K562 (cell line): ENCODE measurements around the gene NFKB2. TPM values are rescaled to one million over a fixed set of nuclear protein-coding genes. Genes with fewer than 3 reads are reported as not detected.

Experiments
- AFF1 ChIP-seq, 2 experiments: fragments of 450-650 bp; IDR thresholded peaks; 2 replicates each; pipeline ENCODE4 v1.6.1; 2018; ENCODE audit warnings: mild to moderate bottlenecking in 2 of 2, low read depth in 1 of 2; ENCODE audit not compliant: partially characterized antibody in 2 of 2
- FOXP1 ChIP-seq: sonication (generic); formaldehyde crosslinking; IDR thresholded peaks from 2 replicates; pipeline ENCODE4 v1.8.0; 2022; ENCODE audit warnings: mild to moderate bottlenecking, missing genetic modification reagents
- L3MBTL2 ChIP-seq: fragments of 450-650 bp; IDR thresholded peaks from 2 replicates; pipeline ENCODE4 v1.6.1; 2016; ENCODE audit warnings: mild to moderate bottlenecking, moderate library complexity
- MAZ ChIP-seq, 2 experiments: fragments of 450-650 bp in 1 of 2; sonication (generic) in 1 of 2; formaldehyde crosslinking; IDR thresholded peaks in 1 of 2; conservative IDR thresholded peaks in 1 of 2; 2 replicates each; pipeline versions ENCODE4 v1.4.0 to v1.5.0; 2020; ENCODE audit warnings: mild to moderate bottlenecking in 1 of 2, missing genetic modification reagents in 1 of 2
- NR2C2 ChIP-seq, 2 experiments: fragments of 200-800 bp in 1 of 2; sonication (Bioruptor generic) in 1 of 2; sonication (generic) in 1 of 2; formaldehyde crosslinking in 1 of 2; IDR thresholded peaks; 2 replicates each; pipeline versions ENCODE4 v1.6.1 to v1.8.0; 2016 to 2022; ENCODE audit warnings: mild to moderate bottlenecking in 1 of 2, missing compliant biosample characterization in 1 of 2, missing genetic modification characterization in 1 of 2, missing genetic modification reagents in 1 of 2
- POLR2AphosphoS5 ChIP-seq: IDR thresholded peaks from 2 replicates; pipeline ENCODE4 v1.6.1; 2011; ENCODE audit warnings: mild to moderate bottlenecking, low read depth, low read length, moderate library complexity; ENCODE audit not compliant: control insufficient read depth, insufficient read depth
- POLR2B ChIP-seq: fragments of 450-650 bp; IDR thresholded peaks from 2 replicates; pipeline ENCODE4 v1.6.1; 2018; ENCODE audit warnings: low read depth; ENCODE audit not compliant: partially characterized antibody
- SUPT5H ChIP-seq: fragments of 450-650 bp; IDR thresholded peaks from 2 replicates; pipeline ENCODE4 v1.6.1; 2016
- TAF1 ChIP-seq: IDR thresholded peaks from 2 replicates; pipeline ENCODE4 v1.6.1; 2011; ENCODE audit warnings: mild to moderate bottlenecking, low read length, moderate library complexity; ENCODE audit not compliant: insufficient read depth, control insufficient read depth, severe bottlenecking; ENCODE audit errors: extremely low read depth
- TRIM28 ChIP-seq: fragments of 450-650 bp; IDR thresholded peaks from 2 replicates; pipeline ENCODE4 v1.6.1; 2017
- ZFX ChIP-seq: sonication (generic); formaldehyde crosslinking; IDR thresholded peaks from 2 replicates; pipeline ENCODE4 v1.8.0; 2022; ENCODE audit warnings: mild to moderate bottlenecking, missing genetic modification reagents, moderate library complexity
- polyA plus RNA-seq, 8 experiments: library from polyadenylated mRNA; depleted of rRNA in 4 of 8; stranded (reverse) in 5 of 8; unstranded in 3 of 8; fragments of >200 nt; fragmentation: Nextera tagmentation in 2 of 8; fragmentation: Illumina TruSeq in 1 of 8; extraction: Ambion mirVana in 2 of 8; extraction: Trizol in 1 of 8; gene quantifications; 2 replicates each; pipeline versions ENCODE4 v1.2.1 to v1.2.3, GENCODE V29; 2011 to 2014; ENCODE audit warnings: inconsistent platforms in 1 of 8, missing spikeins in 1 of 8
- total RNA-seq, 7 experiments: library from RNA; depleted of rRNA in 6 of 7; stranded (reverse); fragments of >200 nt in 6 of 7; fragmentation: Illumina TruSeq in 2 of 7; extraction: Trizol in 2 of 7; gene quantifications; 2 replicates each; pipeline versions ENCODE4 v1.2.1 to v1.2.3, GENCODE V29; 2011 to 2021; ENCODE audit warnings: low replicate concordance in 1 of 7

The NFKB2 gene
- total and polyA plus RNA-seq, 9 of the 15 experiments (the other 6 are each of a cell fraction or from before 2014, with no cell fraction given) = 0.07 to 20.3 (median 7.9) TPM

- 0 out of 2 replicates have a peak, but pooled peaks have one; percentile 68 for TF ChIP-seq SUPT5H
- 0 out of 4 replicates have a peak, but pooled peaks of 1 of the 2 experiments have one; percentile 19 for TF ChIP-seq MAZ (CRISPR knock-in tag; conservative IDR thresholded peaks at IDR 0.05 in 1 of 2, IDR thresholded peaks at IDR 0.05 in 1 of 2)
- TF ChIP-seq TRIM28 = no peak
- no peak for TF ChIP-seq NR2C2 (CRISPR knock-in tag; IDR thresholded peaks at IDR 0.05)
- 0 out of 2 replicates have a peak, but pooled peaks have one; percentile 1 for TF ChIP-seq NR2C2 (tag; IDR thresholded peaks at IDR 0.05)
- TF ChIP-seq FOXP1 = 0 out of 2 replicates have a peak, but pooled peaks have one; percentile 15
- peak; percentile 49 for TF ChIP-seq POLR2B
- peak; percentile 21 for TF ChIP-seq POLR2AphosphoS5
- TF ChIP-seq TAF1 = peak; percentile 56
- TF ChIP-seq AFF1 (IDR thresholded peaks at IDR 0.05; ENCODE audit: low read depth in 1 of 2, partially characterized antibody in 2 of 2) = no peak
- peak; percentile 66 for TF ChIP-seq L3MBTL2
- TF ChIP-seq ZFX (CRISPR knock-in tag) = no peak; the same call in none of the 2 replicates
These were observed 54.0 kb downstream of the NFKB2 start (continued) for GRCh38 chr10:102449321-102450123.
